Hematopoietic multipotent progenitor cell treated with erythropoietin and hydrocortisone succinate and interleukin-3 and kit ligand, for 4 days (in vitro differentiated cells): ENCODE results near the gene GPR152.

Source experiments
- DNase-seq: peaks from one replicate; pipeline ENCODE4 v3.0.0-alpha.2; 2015

The GPR152 gene

GRCh38 chr11:67452141-67452952 is at the start of gene GPR152:
TSS of gene GPR152 (minus strand) at chr11:67452729. CDS start at chr11:67452724, 5 bp downstream.
- no peak for DNase-seq

- no peak for DNase-seq
Measured at GRCh38 chr11:67501854-67502253, 49.3 kb upstream of the GPR152 start.

GRCh38 chr11:67500831-67501715 is 48.5 kb upstream of the GPR152 start:
- DNase-seq: peak; percentile 60

- no peak for DNase-seq
Measured at GRCh38 chr11:67500484-67500821, 47.9 kb upstream of the GPR152 start.

GRCh38 chr11:67499808-67500483 is 47.4 kb upstream of the GPR152 start:
- DNase-seq: no peak

GRCh38 chr11:67498544-67498972 is 46.0 kb upstream of the GPR152 start:
- no peak for DNase-seq

GRCh38 chr11:67497656-67498291 is 45.2 kb upstream of the GPR152 start:
- no peak for DNase-seq

GRCh38 chr11:67496113-67496512 is 43.6 kb upstream of the GPR152 start:
- no peak for DNase-seq

GRCh38 chr11:67495234-67496005 is 42.9 kb upstream of the GPR152 start:
- no peak for DNase-seq

GRCh38 chr11:67494371-67495233 is 42.1 kb upstream of the GPR152 start:
- no peak for DNase-seq

GRCh38 chr11:67493548-67494370 is 41.2 kb upstream of the GPR152 start:
- no peak for DNase-seq

- DNase-seq: no peak
Measured at GRCh38 chr11:67492801-67493547, 40.4 kb upstream of the GPR152 start.

- DNase-seq: no peak
Measured at GRCh38 chr11:67492069-67492727, 39.7 kb upstream of the GPR152 start.

GRCh38 chr11:67491276-67492068 is 38.9 kb upstream of the GPR152 start:
- DNase-seq: no peak

GRCh38 chr11:67490727-67491065 is 38.2 kb upstream of the GPR152 start:
- DNase-seq: no peak

- no peak for DNase-seq
Measured at GRCh38 chr11:67489885-67490726, 37.6 kb upstream of the GPR152 start.
